Ishikawa (cell line): ENCODE results near the gene GNB1L.

Experiments
- CEBPB ChIP-seq: IDR thresholded peaks from 2 replicates; pipeline ENCODE4 v1.6.1; 2012
- CREB1 ChIP-seq: IDR thresholded peaks from 2 replicates; pipeline ENCODE4 v1.6.1; 2012; ENCODE audit warnings: low read depth
- EGR1 ChIP-seq: IDR thresholded peaks from 2 replicates; pipeline ENCODE4 v1.6.1; 2012
- EP300 ChIP-seq: IDR thresholded peaks from 2 replicates; pipeline ENCODE4 v1.6.1; 2012; ENCODE audit warnings: borderline replicate concordance
- FOXM1 ChIP-seq: IDR thresholded peaks from 2 replicates; pipeline ENCODE4 v1.6.1; 2012; ENCODE audit warnings: low read depth, borderline replicate concordance
- NFIC ChIP-seq: IDR thresholded peaks from 2 replicates; pipeline ENCODE4 v1.6.1; 2012
- RAD21 ChIP-seq: IDR thresholded peaks from 2 replicates; pipeline ENCODE4 v1.6.1; 2012; ENCODE audit warnings: low read depth
- REST ChIP-seq: IDR thresholded peaks from 2 replicates; pipeline ENCODE4 v1.6.1; 2012; ENCODE audit warnings: low read depth, mild to moderate bottlenecking
- TAF1 ChIP-seq: IDR thresholded peaks from 2 replicates; pipeline ENCODE4 v1.6.1; 2012; ENCODE audit warnings: low read depth, mild to moderate bottlenecking
- TCF12 ChIP-seq: IDR thresholded peaks from 2 replicates; pipeline ENCODE4 v1.6.1; 2012; ENCODE audit warnings: low read depth
- TEAD4 ChIP-seq: IDR thresholded peaks from 2 replicates; pipeline ENCODE4 v1.6.1; 2012
- USF1 ChIP-seq: IDR thresholded peaks from 2 replicates; pipeline ENCODE4 v1.6.1; 2012
- YY1 ChIP-seq: IDR thresholded peaks from 2 replicates; pipeline ENCODE4 v1.6.1; 2012; ENCODE audit warnings: low read depth
- ZBTB7A ChIP-seq: IDR thresholded peaks from 2 replicates; pipeline ENCODE4 v1.6.1; 2012; ENCODE audit warnings: low read depth
- TF ChIP-seq, protein P1 (sequence below): IDR thresholded peaks from 2 replicates; pipeline ENCODE4 v1.6.1; 2012

Gene GNB1L

GRCh38 chr22:19851291-19852176 is 3.1 kb downstream of the GNB1L start:
- TF ChIP-seq REST (no peak), CEBPB (no peak), NFIC (no peak), EGR1 (no peak), TAF1 (no peak), TCF12 (no peak)

GRCh38 chr22:19850763-19851109 is 3.9 kb downstream of the GNB1L start:
- no peak for TF ChIP-seq USF1
- no peak for TF ChIP-seq NFIC
- TF ChIP-seq CEBPB: no peak
- no peak for TF ChIP-seq EP300
- TF ChIP-seq TCF12: no peak
- TF ChIP-seq REST: no peak
- TF ChIP-seq YY1: no peak

GRCh38 chr22:19849835-19850762 is 4.6 kb downstream of the GNB1L start:
- TF ChIP-seq ZBTB7A (peak; percentile 77; the same call in 1 of the 2 replicates), CEBPB (no peak), TAF1 (no peak), YY1 (peak; percentile 31; the same call in 1 of the 2 replicates), TEAD4 (peak; percentile 83), FOXM1 (peak; percentile 38; the same call in 1 of the 2 replicates), EGR1 (no peak), USF1 (peak; percentile 83), TCF12 (peak; percentile 64), RAD21 (no peak), EP300 (peak; percentile 54; the same call in 1 of the 2 replicates), REST (no peak), NFIC (peak; percentile 83), CREB1 (no peak)
- TF ChIP-seq, protein P1, sequence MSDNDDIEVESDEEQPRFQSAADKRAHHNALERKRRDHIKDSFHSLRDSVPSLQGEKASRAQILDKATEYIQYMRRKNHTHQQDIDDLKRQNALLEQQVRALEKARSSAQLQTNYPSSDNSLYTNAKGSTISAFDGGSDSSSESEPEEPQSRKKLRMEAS: peak; percentile 64
